Measurements from ENCODE around the gene PPP1R3F.
A peak's percentile ranks its signal among the peaks of the same experiment; 100 is the strongest.
"Not testable (repeated sequence)": the region's sequence is repeated elsewhere in the genome, so short reads cannot be mapped to it uniquely, and the experiment has no call there.

The PPP1R3F gene

GRCh38 chrX:49276671-49277534 lies 7.3 kb downstream of the PPP1R3F start:
- peak; percentile 51 for DNase-seq

- DNase-seq = no peak
These were observed 7.9 kb downstream of the PPP1R3F start for GRCh38 chrX:49277535-49277830.

- no peak for DNase-seq
These were observed 8.5 kb downstream of the PPP1R3F start for GRCh38 chrX:49278081-49278480.

- DNase-seq = no peak
These were observed 13.0 kb downstream of the PPP1R3F start for GRCh38 chrX:49282647-49283011.

- no peak for DNase-seq
These were observed 14.6 kb downstream of the PPP1R3F start for GRCh38 chrX:49284212-49284611.

GRCh38 chrX:49286136-49286535 lies 16.5 kb downstream of the PPP1R3F start:
- DNase-seq = no peak

- no peak for DNase-seq
These were observed 17.0 kb downstream of the PPP1R3F start for GRCh38 chrX:49286581-49286980.

- DNase-seq = no peak
These were observed 18.1 kb downstream of the PPP1R3F start for GRCh38 chrX:49287665-49288064.

GRCh38 chrX:49290215-49290614 lies 20.6 kb downstream of the PPP1R3F start:
- DNase-seq = no peak

GRCh38 chrX:49291615-49292337 lies 22.2 kb downstream of the PPP1R3F start:
- peak; percentile 71 for DNase-seq

- DNase-seq = no peak
These were observed 23.1 kb downstream of the PPP1R3F start for GRCh38 chrX:49292400-49293362.

GRCh38 chrX:49299293-49299692 lies 29.7 kb downstream of the PPP1R3F start:
- DNase-seq = not testable (repeated sequence)

GRCh38 chrX:49300703-49301102 lies 31.1 kb downstream of the PPP1R3F start:
- DNase-seq = no peak

GRCh38 chrX:49303346-49303745 lies 33.8 kb downstream of the PPP1R3F start, which contains the start of gene GAGE10:
GAGE10 (plus strand) TSS chrX:49303646; CDS start chrX:49304860, 1,214 bp downstream.
- no peak for DNase-seq

- not testable (repeated sequence) for DNase-seq
These were observed 38.2 kb downstream of the PPP1R3F start for GRCh38 chrX:49307775-49308174.

- DNase-seq = no peak
These were observed 39.1 kb downstream of the PPP1R3F start for GRCh38 chrX:49308604-49309269.

- peak; percentile 6 for DNase-seq
These were observed 39.9 kb downstream of the PPP1R3F start for GRCh38 chrX:49309401-49309981.

- no peak for DNase-seq
These were observed 40.8 kb downstream of the PPP1R3F start for GRCh38 chrX:49310371-49310770.

- no peak for DNase-seq
These were observed 42.6 kb downstream of the PPP1R3F start for GRCh38 chrX:49312176-49312575.

GRCh38 chrX:49316085-49316484 lies 46.5 kb downstream of the PPP1R3F start:
- DNase-seq = no peak

- not testable (repeated sequence) for DNase-seq
These were observed 52.1 kb downstream of the PPP1R3F start, which contains the start of gene GAGE12J for GRCh38 chrX:49321737-49322136. GAGE12J (plus strand) TSS chrX:49322037; CDS start chrX:49323194, 1,157 bp downstream.

GRCh38 chrX:49322266-49322665 lies 52.7 kb downstream of the PPP1R3F start:
- DNase-seq = not testable (repeated sequence)

All from stimulated activated CD4-positive, alpha-beta T cell treated with anti-CD3 and anti-CD28 coated beads, Interleukin-1b, Interleukin-23, amount 100 ng/mL, for 48 hours (primary cell).